Brain microvascular endothelial cell (primary cell): ENCODE measurements around the gene VPREB3.

ENCODE experiments used
- DNase-seq: peaks from one replicate; pipeline ENCODE4 v3.0.0-alpha.2; 2020
- H3K27ac ChIP-seq: fragments of 250-450 bp; sonication (Bioruptor Pico); 2 replicates; pipeline ENCODE4 v1.5.1; 2020; ENCODE audit warnings: mild to moderate bottlenecking, moderate library complexity
- H3K27me3 ChIP-seq: fragments of 250-450 bp; sonication (Bioruptor Pico); replicated peaks from 2 replicates; pipeline ENCODE4 v1.5.1; 2020; ENCODE audit warnings: mild to moderate bottlenecking
- H3K36me3 ChIP-seq: fragments of 250-450 bp; sonication (Bioruptor Pico); replicated peaks from 2 replicates; pipeline ENCODE4 v1.5.1; 2020; ENCODE audit warnings: mild to moderate bottlenecking
- H3K4me3 ChIP-seq: 2 replicates; pipeline ENCODE4 v1.5.1; 2011; ENCODE audit warnings: low read depth, mild to moderate bottlenecking, control low read depth, low read length, moderate library complexity
- CTCF ChIP-seq: IDR thresholded peaks from 2 replicates; pipeline ENCODE4 v1.5.1; 2011; ENCODE audit warnings: low read depth, mild to moderate bottlenecking, moderate library complexity, low read length, control low read depth, inconsistent platforms; ENCODE audit errors: missing control alignments
- in situ Hi-C: cut with HindIII; loops from 2 replicates; pipeline ENCODE4 v1.10.0; 2017; ENCODE audit warnings: low sequenced_read_pairs, low pct_ligation_motif_present

The VPREB3 gene

GRCh38 chr22:23789121-23789520 lies 34.9 kb upstream of the VPREB3 start:
- no peaks in the 10 kb centered on the region for H3K27me3 ChIP-seq
- no peak for TF ChIP-seq CTCF
- no peak for DNase-seq
- no peak overlapping the region for H3K27ac ChIP-seq
- peaks cover 12% of the 10 kb centered on the region for H3K36me3 ChIP-seq
- in situ Hi-C loops, result no loop called here
- H3K4me3 ChIP-seq, result no peak overlapping the region

DNA sequence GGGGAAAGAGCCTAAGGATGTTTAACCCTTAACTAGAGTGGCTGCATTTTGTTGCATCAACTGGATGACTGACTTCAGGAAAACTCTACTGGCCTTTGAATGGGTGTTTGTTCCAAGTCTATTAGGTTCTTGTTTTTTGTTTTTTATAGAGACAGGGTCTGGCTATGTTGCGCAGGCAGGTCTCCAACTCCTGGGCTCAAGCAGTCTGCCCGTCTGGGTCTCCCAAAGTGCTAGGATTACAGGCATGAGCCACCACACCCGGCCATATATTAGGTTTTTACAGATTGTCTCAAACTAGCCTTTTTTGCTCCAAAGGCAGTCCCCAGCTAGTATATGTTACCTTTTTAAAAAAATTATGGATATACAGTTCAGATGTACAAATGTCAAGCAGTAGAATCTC lies 33.7 kb upstream of the VPREB3 start:
- Histone ChIP-seq H3K27me3 (no peaks in the 10 kb centered on the region), H3K36me3 (peaks cover 3% of the 10 kb centered on the region), H3K4me3 (peak overlapping the region; percentile 89), H3K27ac (no peak overlapping the region)
- in situ Hi-C loops, result no loop called here
- TF ChIP-seq CTCF, result no peak
- no peak for DNase-seq

DNA sequence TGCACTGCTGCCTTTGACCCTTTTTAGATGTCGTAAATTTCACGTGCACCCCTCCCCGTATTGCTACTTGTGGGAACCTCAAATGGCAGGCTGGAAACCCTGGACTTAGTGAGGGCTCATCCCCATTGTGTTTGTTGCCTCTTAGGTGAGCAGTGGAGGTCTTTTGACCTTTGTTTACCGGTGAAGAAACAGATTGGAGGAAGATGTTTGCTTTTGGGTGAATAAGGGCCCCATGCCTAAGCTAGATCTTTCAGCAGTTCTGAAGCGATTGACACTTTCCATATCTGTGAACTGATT lies 33.3 kb upstream of the VPREB3 start:
- Histone ChIP-seq H3K27ac (peak overlapping the region; percentile 94), H3K27me3 (no peaks in the 10 kb centered on the region), H3K36me3 (peaks cover 3% of the 10 kb centered on the region), H3K4me3 (peak overlapping the region; percentile 89)
- DNase-seq, result no peak
- TF ChIP-seq CTCF, result no peak
- in situ Hi-C loops, result no loop called here

DNA sequence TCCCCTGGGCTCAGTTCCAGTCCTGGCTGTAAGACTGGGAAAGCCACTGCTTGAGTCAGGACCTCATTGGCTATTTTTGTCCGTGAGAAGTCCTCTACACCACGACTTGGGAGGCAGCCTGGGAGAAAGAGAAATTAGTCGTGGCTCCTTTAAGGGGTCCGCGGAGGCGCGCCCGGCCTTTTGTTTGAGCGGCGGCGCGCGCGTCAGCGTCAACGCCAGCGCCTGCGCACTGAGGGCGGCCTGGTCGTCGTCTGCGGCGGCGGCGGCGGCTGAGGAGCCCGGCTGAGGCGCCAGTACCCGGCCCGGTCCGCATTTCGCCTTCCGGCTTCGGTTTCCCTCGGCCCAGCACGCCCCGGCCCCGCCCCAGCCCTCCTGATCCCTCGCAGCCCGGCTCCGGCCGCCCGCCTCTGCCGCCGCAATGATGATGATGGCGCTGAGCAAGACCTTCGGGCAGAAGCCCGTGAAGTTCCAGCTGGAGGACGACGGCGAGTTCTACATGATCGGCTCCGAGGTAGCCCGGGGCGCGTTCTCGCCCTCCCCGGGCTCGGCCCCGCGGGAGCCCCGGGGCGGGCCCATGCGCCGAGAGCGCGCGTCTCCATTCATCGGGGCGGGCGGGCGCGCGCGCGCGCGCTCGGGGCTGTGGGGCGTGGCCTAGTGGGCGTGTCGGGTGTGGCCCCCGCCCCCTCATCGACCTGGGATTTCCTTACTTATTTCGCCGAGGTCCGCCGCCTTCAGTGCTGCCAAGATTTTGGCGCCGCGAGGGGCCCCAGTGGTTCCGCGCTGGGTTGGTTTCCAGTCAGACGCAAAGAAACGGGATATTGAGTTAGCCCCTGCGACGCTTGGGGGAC lies 32.8 kb upstream of the VPREB3 start, which contains the start of gene SMARCB1:
SMARCB1 (plus strand) TSS at position 215 of the 848 bp plus-strand sequence; CDS start at position 419, 204 bp downstream.
- in situ Hi-C loops, result no loop called here
- no peaks in the 10 kb centered on the region for H3K27me3 ChIP-seq
- no peaks in the 10 kb centered on the region for H3K36me3 ChIP-seq
- peak within 1 kb of the TSS; percentile 89 for H3K4me3 ChIP-seq
- peak within 1 kb of the TSS; percentile 94 for H3K27ac ChIP-seq
- no peak for TF ChIP-seq CTCF
- DNase-seq, result peak; percentile 85

GRCh38 chr22:23786261-23786710 lies 32.1 kb upstream of the VPREB3 start:
- Histone ChIP-seq H3K36me3 (no peaks in the 10 kb centered on the region), H3K27me3 (no peaks in the 10 kb centered on the region), H3K27ac (peak overlapping the region; percentile 94), H3K4me3 (peak overlapping the region; percentile 89)
- DNase-seq, result no peak
- TF ChIP-seq CTCF, result no peak
- in situ Hi-C loops, result no loop called here
